A673 (cell line): ENCODE data around the gene DPF1.

Experiments
- EZH2 ChIP-seq: fragments of 200-600 bp; sonication (generic); IDR thresholded peaks from 2 replicates; pipeline ENCODE4 v1.6.1; 2017; ENCODE audit warnings: borderline replicate concordance, low read depth, mild to moderate bottlenecking, mixed read lengths, antibody characterized with exemption, low read length; ENCODE audit not compliant: poor library complexity, severe bottlenecking
- TF ChIP-seq, protein P1 (sequence below): fragments of 300-800, 200-600 bp; sonication (generic); conservative IDR thresholded peaks from 2 replicates; pipeline ENCODE4 v1.5.1; 2017; ENCODE audit warnings: low read depth, mild to moderate bottlenecking, antibody characterized with exemption, low read length, moderate library complexity, mixed read lengths

DNA sequence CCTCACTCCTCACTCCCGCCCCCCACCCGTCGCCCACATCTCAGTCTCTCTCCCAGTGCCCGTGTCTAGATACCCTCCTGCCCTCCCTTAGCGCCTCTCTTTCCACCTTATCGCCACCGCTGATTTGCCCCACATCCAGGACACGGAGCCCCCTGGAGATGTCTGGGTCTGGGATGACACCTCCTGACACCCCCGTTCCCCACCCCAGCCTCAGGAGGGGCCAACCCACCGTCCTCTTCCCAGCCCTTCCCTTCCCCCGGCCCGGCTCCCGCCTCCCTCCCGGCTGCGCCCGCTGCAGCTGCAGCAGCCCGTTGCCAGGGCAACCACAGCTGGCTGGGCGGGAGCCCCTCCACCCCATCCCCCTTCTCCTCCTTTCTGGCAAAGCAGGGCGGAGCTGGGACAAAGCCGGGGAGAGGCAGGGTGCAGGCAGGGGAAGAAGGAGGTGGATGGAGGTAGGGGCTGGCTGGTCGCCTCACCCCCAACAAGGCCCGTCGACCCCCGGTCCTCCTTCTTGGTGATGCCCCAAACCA, 13.5 kb downstream of the DPF1 start:
- TF ChIP-seq EZH2: no peak
- TF ChIP-seq, protein P1, sequence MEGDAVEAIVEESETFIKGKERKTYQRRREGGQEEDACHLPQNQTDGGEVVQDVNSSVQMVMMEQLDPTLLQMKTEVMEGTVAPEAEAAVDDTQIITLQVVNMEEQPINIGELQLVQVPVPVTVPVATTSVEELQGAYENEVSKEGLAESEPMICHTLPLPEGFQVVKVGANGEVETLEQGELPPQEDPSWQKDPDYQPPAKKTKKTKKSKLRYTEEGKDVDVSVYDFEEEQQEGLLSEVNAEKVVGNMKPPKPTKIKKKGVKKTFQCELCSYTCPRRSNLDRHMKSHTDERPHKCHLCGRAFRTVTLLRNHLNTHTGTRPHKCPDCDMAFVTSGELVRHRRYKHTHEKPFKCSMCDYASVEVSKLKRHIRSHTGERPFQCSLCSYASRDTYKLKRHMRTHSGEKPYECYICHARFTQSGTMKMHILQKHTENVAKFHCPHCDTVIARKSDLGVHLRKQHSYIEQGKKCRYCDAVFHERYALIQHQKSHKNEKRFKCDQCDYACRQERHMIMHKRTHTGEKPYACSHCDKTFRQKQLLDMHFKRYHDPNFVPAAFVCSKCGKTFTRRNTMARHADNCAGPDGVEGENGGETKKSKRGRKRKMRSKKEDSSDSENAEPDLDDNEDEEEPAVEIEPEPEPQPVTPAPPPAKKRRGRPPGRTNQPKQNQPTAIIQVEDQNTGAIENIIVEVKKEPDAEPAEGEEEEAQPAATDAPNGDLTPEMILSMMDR: no peak
